ENCODE results near the gene ZFP69B.

The ZFP69B gene

GRCh38 chr1:40449684-40450494 is at the start of gene ZFP69B:
ZFP69B (plus strand) TSS chr1:40450476; CDS start chr1:40450962, 486 bp downstream.
- peak; percentile 92 for DNase-seq (ENCODE audit: low read depth)

- DNase-seq (ENCODE audit: low read depth): no peak
Observed at GRCh38 chr1:40401473-40402201, 48.6 kb upstream of the ZFP69B start.

GRCh38 chr1:40404670-40405462 is 45.4 kb upstream of the ZFP69B start:
- DNase-seq (ENCODE audit: low read depth): peak; percentile 71

- DNase-seq (ENCODE audit: low read depth): no peak
Observed at GRCh38 chr1:40405812-40406211, 44.5 kb upstream of the ZFP69B start.

GRCh38 chr1:40407453-40407852 is 42.8 kb upstream of the ZFP69B start:
- no peak for DNase-seq (ENCODE audit: low read depth)

- DNase-seq (ENCODE audit: low read depth): no peak
Observed at GRCh38 chr1:40409467-40409866, 40.8 kb upstream of the ZFP69B start.

- no peak for DNase-seq (ENCODE audit: low read depth)
Observed at GRCh38 chr1:40411294-40411693, 39.0 kb upstream of the ZFP69B start.

- DNase-seq (ENCODE audit: low read depth): no peak
Observed at GRCh38 chr1:40411843-40412242, 38.4 kb upstream of the ZFP69B start.

- no peak for DNase-seq (ENCODE audit: low read depth)
Observed at GRCh38 chr1:40413527-40414252, 36.6 kb upstream of the ZFP69B start.

- no peak for DNase-seq (ENCODE audit: low read depth)
Observed at GRCh38 chr1:40414331-40414730, 35.9 kb upstream of the ZFP69B start.

GRCh38 chr1:40416709-40417108 is 33.6 kb upstream of the ZFP69B start:
- DNase-seq (ENCODE audit: low read depth): no peak

- DNase-seq (ENCODE audit: low read depth): peak; percentile 24
Observed at GRCh38 chr1:40421431-40422384, 28.6 kb upstream of the ZFP69B start.

- DNase-seq (ENCODE audit: low read depth): no peak
Observed at GRCh38 chr1:40422630-40423263, 27.5 kb upstream of the ZFP69B start.

GRCh38 chr1:40423264-40423642 is 27.0 kb upstream of the ZFP69B start:
- DNase-seq (ENCODE audit: low read depth): no peak

- DNase-seq (ENCODE audit: low read depth): no peak
Observed at GRCh38 chr1:40423951-40424618, 26.2 kb upstream of the ZFP69B start.

GRCh38 chr1:40425198-40425597 is 25.1 kb upstream of the ZFP69B start:
- DNase-seq (ENCODE audit: low read depth): no peak

- DNase-seq (ENCODE audit: low read depth): no peak
Observed at GRCh38 chr1:40431385-40431784, 18.9 kb upstream of the ZFP69B start.

GRCh38 chr1:40432644-40433390 is 17.5 kb upstream of the ZFP69B start:
- peak; percentile 60 for DNase-seq (ENCODE audit: low read depth)

- no peak for DNase-seq (ENCODE audit: low read depth)
Observed at GRCh38 chr1:40435471-40435870, 14.8 kb upstream of the ZFP69B start.

Measured in EH (cell line).